ENCODE measurements around the gene DHRS7B.
A peak's percentile ranks its signal among the peaks of the same experiment; 100 is the strongest.
"Not testable (repeated sequence)": the region's sequence is repeated elsewhere in the genome, so short reads cannot be mapped to it uniquely, and the experiment has no call there.

DHRS7B gene

GRCh38 chr17:21210411-21211076 is 83.8 kb downstream of the DHRS7B start:
- ATAC-seq (no peak), DNase-seq (no peak)

- ATAC-seq (no peak), DNase-seq (no peak)
These were observed 85.2 kb downstream of the DHRS7B start for GRCh38 chr17:21211825-21212479.

- ATAC-seq = no peak
- no peak for DNase-seq
These were observed 86.3 kb downstream of the DHRS7B start for GRCh38 chr17:21212826-21213637.

DNA sequence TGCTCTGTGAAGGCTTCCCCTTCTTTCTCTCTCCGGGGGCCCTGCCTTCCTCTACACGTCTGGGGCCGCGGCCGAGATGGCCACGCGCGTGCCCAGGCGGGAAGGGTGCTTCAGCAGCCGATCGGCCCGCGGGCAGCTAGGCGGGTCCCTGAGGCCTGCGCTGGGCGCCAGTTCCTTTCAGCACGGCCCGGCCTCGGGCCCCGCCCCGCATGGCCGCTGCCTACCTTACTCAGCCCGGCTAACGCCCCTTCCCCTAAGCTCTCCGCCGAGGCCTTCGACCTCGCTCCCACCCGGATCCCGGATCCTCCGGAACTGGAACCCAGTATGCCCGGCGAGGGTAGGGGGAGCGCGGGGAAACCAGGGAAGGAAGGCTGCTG is 86.9 kb downstream of the DHRS7B start:
- DNase-seq (no peak), ATAC-seq (peak; percentile 3)

DNA sequence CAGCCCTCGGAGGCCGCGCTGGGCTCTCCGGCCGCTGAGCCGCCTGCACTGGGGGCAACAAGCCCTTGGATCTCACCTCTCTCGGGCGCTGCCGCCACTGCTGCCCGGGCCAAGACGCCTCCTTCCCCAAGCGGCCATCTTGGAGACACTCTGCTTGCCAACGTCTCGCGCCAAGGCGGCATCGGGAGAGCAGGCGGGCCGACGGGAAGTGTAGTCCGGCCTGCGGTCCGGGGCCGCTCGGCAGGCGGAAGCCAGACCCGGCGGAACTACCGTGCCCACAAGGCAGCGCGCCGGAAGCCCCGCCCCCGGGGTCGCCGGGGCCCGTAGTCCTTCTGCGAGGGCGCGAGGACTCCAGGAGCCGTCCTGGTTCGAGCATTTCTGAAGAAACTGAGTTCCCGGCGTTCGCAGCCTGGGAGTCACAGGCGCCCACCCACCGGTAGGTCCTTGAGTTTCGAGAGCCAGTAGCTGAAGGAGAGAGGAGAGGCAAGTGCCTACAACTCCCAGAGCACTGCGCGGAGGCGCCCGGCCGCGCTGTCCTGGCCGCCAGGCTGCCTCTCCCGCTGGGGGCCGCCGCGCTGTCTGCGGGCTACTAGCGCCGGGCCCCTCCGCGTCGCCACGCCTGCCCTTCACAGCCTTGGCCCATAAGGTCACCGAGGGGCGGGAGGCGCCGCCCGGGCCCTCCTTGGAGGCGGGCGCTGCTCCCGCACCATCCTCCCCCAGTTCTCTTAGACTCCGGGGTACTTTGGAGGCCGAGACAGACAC is 87.4 kb downstream of the DHRS7B start, which contains the start of gene TMEM11:
Gene TMEM11, minus strand, starts transcription at position 147 of the 762 bp plus-strand sequence. Its CDS starts 9 bp downstream, at position 138.
- DNase-seq (peak; percentile 97), ATAC-seq (peak; percentile 95)

GRCh38 chr17:21214777-21215541 is 88.2 kb downstream of the DHRS7B start:
- DNase-seq (peak; percentile 26), ATAC-seq (no peak)

DNA sequence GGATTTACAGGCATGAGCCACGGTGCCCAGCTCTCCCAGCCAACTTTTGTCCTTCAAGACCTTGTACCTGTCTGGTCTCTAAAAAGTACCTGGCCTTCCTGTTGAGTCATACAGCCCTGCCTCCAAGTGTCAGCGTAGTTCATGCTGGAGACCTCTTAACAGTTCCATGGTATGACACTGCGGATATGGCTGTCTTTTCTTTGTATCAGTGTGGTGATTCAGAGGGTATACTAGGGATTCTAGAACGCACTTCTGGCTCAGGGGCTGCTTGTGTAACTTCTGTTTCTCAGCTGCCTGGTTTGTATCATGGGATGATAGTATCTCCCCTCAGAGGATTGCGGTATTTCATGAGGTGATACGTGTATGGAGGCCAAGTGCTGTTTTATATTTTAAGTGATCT is 89.2 kb downstream of the DHRS7B start:
- ATAC-seq = no peak
- DNase-seq = no peak

DNA sequence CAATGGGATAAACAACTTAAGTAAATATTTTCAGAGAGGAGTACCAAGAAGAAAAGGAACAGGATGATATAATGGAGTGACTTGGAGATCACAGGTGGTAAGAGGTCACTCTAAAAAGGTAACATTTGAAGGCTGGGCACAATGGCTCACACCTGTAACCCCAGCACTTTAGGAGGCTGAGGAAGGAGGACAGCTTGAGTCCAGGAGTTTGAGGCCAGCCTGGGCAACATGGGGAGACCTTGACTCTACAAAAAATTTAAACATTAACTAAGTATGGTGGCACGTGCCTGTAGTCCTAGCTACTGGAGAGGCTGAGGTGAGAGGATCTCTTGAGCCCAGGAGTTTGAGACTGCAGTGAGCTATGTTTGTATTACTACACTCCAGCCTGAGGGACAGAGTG is 90.6 kb downstream of the DHRS7B start:
- DNase-seq = no peak
- no peak for ATAC-seq

DNA sequence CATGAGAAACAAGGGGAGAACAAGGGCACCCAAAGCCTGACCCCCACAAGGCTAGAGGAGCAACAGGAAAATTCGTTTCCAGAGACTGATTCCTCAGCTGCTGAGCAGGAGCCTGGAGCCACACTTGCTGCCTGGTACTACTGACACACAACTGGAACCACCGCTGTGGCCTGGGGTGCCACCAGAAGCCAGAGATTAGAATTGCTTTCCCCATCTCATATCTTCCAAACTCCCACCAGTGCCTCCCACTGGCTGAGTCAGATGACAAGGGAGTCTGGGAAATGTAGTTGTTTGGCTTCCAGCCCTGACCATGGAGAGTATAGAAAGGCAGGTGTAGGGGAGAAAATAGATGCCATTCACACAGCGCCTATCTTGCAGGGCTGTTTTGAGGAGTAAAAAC is 91.3 kb downstream of the DHRS7B start:
- peak; percentile 53 for DNase-seq
- ATAC-seq = peak; percentile 15

DNA sequence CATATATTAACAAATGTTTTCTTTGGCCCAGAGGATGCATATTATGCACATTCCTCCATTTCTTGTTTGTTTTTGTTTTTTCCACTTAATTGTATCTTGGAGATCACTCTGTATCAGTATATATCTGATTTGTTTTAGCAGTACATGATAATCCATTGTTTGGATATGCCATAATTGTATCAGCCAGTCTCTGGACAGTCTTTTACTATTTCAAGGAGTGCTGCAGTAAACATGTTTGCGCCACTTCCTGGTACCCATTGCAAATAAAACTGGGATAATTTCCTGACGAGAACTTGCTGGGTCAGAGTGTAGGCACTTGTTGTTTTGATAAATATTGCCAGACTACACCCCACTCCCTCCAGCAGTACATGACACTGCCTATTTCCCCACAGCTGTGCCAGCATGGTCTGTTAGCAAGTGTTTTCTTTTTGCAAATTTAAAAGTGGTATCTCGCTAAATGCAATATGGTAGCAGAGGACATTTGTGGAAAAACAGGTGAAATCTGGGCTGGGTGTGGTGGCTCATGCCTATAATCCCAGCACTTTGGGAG is 92.1 kb downstream of the DHRS7B start:
- DNase-seq (no peak), ATAC-seq (no peak)

DNA sequence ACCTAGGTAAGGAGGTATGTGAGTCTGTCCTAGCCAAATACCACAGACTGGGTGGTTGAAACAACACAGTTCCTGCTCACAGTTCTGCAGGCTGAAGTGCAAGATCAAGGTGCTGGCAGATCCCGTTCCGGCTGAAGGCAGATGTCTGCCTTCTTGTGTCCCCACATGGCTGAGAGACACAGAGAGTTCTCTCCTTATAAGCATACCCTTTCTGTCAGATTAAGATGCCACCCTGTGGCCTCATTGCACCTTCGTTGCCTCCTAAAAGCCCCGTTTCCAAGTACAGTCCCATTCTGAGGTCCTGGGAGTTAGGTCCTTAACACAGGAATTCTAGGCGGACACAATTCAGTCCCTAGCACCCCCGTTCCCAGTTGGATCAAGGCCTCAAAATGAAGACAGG is 96.3 kb downstream of the DHRS7B start:
- ATAC-seq (no peak), DNase-seq (no peak)

DNA sequence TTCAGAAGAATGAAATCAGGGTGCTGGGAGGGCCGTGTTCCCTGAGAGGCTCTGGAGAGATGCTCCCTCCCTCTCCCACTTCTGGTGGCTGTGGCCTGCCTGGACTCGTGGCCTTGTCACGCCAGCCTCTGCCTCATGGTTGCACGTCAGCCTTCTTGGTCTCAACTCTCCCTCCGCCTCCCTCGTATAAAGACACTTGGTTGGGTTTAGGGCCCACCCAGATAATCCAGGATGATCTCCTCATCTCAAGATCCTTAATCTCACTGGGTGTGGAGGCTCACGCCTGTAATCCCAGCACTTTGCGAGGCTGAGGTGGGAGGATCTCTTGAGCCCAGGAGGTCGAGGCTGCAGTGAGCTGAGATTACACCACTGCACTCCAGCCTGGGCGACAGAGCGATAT is 100.5 kb downstream of the DHRS7B start:
- DNase-seq = not testable (repeated sequence)

DNA sequence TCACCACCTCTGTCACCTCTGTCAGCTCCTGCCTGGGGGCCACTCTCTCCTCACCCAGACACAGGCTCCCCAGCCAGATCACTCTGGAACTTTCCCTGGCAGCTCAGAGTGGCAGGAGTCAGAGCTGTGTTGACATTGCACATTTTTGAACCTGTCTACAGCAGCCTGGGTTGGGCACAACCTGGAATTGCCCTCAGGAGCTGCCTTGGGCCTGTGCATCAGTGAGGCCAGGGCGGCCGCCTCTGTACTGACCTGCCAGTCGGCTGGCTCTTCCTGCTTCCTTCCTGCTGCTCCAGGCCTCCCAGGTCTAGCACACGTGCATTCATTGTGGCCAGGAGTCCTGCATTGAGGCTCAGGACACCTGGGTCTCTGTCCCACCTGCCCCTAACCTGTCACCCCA is 101.3 kb downstream of the DHRS7B start:
- no peak for ATAC-seq
- no peak for DNase-seq

More for the DNA sequence above, 100.5 kb downstream of the DHRS7B start:
- not testable (repeated sequence) for ATAC-seq

GRCh38 chr17:21228845-21229244 is 102.1 kb downstream of the DHRS7B start:
- DNase-seq = no peak
- no peak for ATAC-seq

DNA sequence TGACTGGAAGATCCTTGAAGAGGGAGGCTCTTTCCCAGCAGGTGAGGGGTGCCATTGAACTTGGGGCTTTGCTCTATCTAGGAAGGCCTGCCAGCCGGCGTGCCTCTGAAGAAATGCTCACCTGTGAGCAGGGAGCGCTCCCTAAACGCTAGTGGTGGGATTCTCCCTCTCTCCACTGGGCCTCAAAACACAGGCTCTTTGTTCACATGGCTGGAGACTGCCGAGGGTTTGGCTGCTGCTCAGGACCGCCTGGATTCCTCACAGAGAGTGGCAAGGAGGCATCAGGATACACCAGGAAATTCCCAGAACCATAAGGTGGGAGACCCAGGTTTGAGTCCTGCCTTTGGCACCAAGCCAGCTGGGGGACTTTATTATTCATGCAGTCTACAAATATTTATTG is 104.8 kb downstream of the DHRS7B start:
- no peak for DNase-seq
- ATAC-seq = no peak

DNA sequence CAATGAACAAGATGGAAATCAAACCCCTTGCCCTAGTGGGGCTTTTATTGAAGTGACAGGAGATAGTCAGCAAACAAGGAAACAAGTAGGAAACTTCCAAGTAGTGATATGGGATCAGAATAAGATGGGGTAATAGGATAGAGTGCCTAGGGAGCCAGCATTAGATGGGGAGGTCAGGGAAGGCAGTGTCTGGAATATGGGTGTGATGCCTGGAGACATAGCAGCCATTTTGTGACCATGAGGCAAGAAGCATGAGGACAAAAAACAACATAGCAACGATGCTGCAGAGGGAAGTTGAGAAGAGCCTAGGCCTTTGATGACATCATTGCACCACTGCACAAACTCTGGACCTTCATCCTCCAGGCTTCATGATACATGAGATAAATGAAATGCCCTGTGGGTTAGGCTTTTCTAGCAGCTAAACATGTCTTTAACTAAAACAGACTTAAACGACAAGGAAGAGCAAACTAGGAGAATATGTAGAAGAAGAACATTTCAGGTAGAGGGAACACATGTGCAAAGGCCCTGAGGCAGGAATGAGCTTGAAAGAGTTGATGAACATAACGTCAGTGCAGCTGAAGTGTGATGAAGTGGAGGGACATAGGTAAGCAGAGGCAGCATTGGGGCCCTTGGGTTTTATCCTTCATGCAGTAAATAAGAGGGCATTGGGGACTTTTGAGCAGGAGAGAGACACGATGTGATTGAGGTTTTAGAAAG is 105.4 kb downstream of the DHRS7B start:
- no peak for ATAC-seq
- no peak for DNase-seq

DNA sequence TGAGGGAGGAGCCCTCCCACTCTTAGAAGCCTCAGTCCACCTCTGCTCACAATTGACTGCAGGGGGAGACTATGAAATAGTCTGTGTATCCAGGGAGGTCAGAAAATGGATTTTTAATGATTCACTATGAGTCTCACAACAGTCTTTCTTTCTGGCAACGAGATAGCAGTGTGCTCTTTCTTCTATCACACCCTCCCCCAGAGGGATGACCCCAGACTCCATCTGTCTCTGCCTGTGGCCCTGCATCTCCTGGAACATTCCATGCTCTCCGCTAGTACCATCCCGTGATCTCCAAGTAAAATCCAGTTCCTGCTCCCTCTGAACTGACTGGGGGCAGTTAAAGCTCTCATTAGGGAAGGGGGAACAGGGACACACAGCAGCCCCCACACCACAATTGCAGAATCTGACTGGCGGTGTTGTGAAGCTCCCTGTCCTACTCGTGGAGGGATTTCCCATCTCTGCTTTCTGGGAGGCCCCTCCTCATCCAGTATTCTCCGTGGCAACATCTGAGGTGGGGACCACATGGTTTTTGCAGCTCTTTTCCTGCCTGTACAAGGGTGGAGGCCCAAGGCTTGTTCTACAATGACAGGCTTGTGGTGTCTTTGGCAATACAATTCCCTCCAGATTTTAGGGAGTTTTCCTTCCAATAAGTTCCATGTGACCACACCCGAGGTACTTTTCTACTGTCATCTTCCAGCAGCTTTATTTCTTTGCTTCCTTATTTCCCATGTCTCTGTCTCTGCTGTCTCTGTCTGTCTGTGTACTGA is 107.0 kb downstream of the DHRS7B start:
- ATAC-seq (no peak), DNase-seq (no peak)

- no peak for ATAC-seq
- DNase-seq = no peak
These were observed 109.2 kb downstream of the DHRS7B start for GRCh38 chr17:21235921-21236320.

DNA sequence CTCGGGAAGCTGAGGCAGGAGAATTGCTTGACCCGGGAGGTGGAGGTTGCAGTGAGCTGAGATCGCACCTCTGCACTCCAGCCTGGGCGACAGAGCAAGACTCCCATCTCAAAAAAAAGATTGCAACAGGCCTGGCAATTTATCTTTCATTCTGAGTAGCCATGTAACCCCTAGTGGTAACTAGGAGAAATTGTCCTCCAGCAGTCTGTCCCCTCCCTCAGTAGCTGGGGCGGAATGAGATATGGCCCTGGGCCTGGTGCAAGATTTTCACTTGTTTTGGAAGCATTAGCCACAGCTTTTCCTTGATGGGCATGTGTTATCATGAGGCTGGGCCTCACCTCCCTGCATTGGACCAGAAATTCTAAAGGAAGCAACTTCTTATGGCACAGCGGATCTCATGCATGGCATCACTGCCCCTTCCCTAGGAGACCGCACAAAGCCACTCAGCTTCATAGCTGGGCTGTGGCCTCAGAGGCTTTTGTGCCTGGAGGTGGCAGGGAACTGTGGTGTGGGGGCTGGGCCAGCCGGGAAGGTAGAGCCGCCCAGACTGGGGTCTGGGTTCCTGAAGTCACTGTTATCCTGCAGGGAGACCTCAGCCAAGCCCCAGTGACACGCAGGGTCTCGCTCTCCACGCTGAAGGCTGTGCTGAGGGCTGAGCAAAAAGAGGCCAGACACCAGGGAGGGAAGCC is 113.1 kb downstream of the DHRS7B start:
- no peak for DNase-seq
- ATAC-seq = peak; percentile 41
